Stimulated activated naive CD8-positive, alpha-beta T cell treated with anti-CD3 and anti-CD28 coated beads, Interleukin-15, amount 100 ng/mL, for 72 hours (primary cell): ENCODE data around the gene MYT1.
A peak's percentile ranks its signal among the peaks of the same experiment; 100 is the strongest.

Source experiments
- ATAC-seq: fragments of 150-1000 bp; cut with Tn5 transposase; 2 replicates; pipeline ENCODE4 v1.10.0; 2021; ENCODE audit warnings: mild to moderate bottlenecking, moderate library complexity
- DNase-seq, 2 donors: peaks; one replicate each; pipeline ENCODE4 v3.0.0; 2021 to 2022
- H3K27ac Mint-ChIP-seq, 2 donors: one replicate each; pipeline ENCODE4 v1.8.0; 2022; ENCODE audit warnings: mild to moderate bottlenecking in 2 of 2, mixed read lengths in 2 of 2, moderate library complexity in 2 of 2
- H3K27me3 Mint-ChIP-seq: one replicate; pipeline ENCODE4 v1.8.0; 2022; ENCODE audit warnings: mixed read lengths
- H3K4me1 Mint-ChIP-seq: one replicate; pipeline ENCODE4 v1.8.0; 2022; ENCODE audit warnings: mild to moderate bottlenecking, mixed read lengths
- H3K4me3 Mint-ChIP-seq, 2 donors: one replicate each; pipeline ENCODE4 v1.8.0; 2022; ENCODE audit warnings: mild to moderate bottlenecking in 2 of 2, mixed read lengths in 2 of 2, moderate library complexity in 1 of 2
- H3K9me3 Mint-ChIP-seq, 2 donors: one replicate each; pipeline ENCODE4 v1.8.0; 2022; ENCODE audit warnings: mixed read lengths in 2 of 2

MYT1 gene

DNA sequence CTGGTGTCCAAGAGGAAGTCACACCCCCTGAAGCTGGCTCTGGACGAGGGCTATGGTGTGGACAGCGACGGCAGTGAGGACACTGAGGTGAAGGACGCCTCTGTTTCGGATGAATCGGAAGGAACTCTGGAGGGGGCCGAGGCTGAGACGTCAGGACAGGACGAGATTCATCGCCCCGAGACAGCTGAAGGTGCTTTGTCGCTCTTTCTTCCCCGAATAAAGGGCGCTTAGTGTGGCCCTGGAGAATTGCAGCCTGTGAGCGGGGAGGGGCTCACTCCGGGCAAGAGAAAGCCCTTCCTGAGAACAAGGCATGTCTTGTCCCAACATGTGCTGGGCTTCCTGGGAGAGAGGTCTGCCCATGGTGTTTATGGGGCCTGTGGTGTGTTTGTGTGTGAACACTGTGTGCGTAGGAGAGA is 41.4 kb downstream of the MYT1 start:
- peaks cover 3% of the 10 kb centered on the region for H3K27me3 Mint-ChIP-seq
- no peak overlapping the region for H3K4me3 Mint-ChIP-seq
- peak overlapping the region; percentile 4 to 77 for H3K27ac Mint-ChIP-seq
- no peaks in the 10 kb centered on the region for H3K4me1 Mint-ChIP-seq
- no peak for ATAC-seq
- DNase-seq = no peak
- H3K9me3 Mint-ChIP-seq = no peaks in the 10 kb centered on the region

DNA sequence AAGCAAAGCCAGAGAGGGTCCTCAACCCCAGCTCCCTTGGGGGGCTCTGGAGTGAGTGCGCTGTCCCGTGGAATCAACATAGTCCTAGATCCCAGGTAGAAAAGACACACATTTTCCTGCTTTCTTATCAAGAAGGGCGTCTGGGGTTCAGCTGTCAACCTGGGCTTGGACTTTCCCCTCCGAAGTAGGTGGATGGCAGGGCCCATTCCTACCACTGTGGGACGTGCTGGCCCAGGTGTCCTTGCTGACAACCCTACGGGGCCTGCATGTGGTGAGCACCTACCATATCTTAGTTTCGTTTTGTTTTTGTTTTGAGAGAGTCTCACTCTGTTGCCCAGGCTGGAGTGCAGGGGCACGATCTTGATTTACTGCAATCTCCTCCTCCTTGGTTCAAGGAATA is 42.4 kb downstream of the MYT1 start:
- no peaks in the 10 kb centered on the region for H3K9me3 Mint-ChIP-seq
- no peak for ATAC-seq
- H3K4me1 Mint-ChIP-seq = no peaks in the 10 kb centered on the region
- DNase-seq = no peak
- no peak overlapping the region for H3K27ac Mint-ChIP-seq
- H3K27me3 Mint-ChIP-seq = no peaks in the 10 kb centered on the region
- H3K4me3 Mint-ChIP-seq = no peak overlapping the region

DNA sequence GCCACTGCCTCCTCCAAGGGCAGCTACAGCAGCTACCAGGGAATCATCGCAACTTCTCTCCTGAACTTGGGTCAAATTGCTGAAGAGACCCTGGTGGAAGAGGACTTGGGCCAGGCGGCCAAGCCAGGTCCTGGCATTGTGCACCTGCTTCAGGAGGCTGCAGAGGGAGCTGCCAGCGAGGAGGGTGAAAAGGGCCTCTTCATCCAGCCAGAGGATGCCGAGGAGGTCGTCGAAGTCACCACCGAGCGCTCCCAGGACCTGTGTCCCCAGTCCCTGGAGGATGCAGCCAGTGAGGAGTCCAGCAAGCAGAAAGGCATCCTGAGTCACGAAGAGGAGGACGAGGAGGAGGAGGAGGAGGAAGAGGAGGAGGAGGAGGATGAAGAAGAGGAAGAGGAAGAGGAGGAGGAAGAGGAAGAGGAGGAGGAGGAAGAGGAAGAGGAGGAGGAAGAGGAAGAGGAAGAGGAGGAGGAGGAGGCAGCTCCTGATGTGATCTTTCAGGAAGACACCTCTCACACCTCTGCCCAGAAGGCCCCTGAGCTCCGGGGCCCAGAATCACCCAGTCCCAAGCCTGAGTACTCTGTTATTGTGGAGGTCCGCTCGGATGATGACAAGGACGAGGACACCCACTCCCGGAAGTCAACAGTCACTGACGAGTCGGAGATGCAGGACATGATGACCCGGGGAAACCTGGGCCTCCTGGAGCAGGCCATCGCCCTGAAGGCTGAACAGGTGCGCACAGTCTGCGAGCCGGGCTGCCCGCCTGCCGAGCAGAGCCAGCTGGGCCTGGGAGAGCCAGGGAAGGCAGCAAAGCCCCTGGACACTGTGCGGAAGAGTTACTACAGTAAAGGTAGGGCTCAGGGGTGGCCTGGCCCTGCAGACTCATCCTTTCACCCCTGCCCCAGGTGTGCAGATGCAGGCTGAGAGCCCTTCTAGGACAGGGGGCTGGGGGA is 43.7 kb downstream of the MYT1 start:
- no peaks in the 10 kb centered on the region for H3K4me1 Mint-ChIP-seq
- DNase-seq (no peak), ATAC-seq (no peak)
- no peaks in the 10 kb centered on the region for H3K27me3 Mint-ChIP-seq
- H3K27ac Mint-ChIP-seq = peak overlapping the region in 1 of 2 donors; percentile 23
- H3K9me3 Mint-ChIP-seq = no peaks in the 10 kb centered on the region
- H3K4me3 Mint-ChIP-seq = no peak overlapping the region

DNA sequence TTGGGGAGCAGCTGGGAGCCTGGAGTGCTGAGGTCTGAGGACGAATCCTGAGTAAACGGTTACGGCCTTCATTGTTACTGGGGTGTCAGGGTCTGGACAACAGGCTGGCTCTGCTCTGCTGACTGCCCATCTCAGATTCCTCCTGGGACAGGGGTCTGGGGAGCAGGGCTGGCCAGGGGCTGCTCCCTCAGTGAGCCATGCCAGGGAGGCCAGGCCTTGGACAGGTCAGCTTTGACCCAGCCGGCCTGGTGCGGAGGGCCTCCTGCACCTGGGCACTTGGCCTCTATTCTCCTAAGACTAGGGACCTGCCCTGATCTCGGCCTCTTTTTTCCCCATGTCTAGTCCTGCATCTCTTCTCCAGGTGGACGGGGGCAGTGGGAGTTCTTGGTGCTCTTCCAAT is 44.9 kb downstream of the MYT1 start:
- Mint-ChIP-seq H3K27ac (no peak overlapping the region), H3K4me3 (no peak overlapping the region), H3K9me3 (no peaks in the 10 kb centered on the region), H3K27me3 (no peaks in the 10 kb centered on the region), H3K4me1 (no peaks in the 10 kb centered on the region)
- DNase-seq (no peak), ATAC-seq (no peak)

DNA sequence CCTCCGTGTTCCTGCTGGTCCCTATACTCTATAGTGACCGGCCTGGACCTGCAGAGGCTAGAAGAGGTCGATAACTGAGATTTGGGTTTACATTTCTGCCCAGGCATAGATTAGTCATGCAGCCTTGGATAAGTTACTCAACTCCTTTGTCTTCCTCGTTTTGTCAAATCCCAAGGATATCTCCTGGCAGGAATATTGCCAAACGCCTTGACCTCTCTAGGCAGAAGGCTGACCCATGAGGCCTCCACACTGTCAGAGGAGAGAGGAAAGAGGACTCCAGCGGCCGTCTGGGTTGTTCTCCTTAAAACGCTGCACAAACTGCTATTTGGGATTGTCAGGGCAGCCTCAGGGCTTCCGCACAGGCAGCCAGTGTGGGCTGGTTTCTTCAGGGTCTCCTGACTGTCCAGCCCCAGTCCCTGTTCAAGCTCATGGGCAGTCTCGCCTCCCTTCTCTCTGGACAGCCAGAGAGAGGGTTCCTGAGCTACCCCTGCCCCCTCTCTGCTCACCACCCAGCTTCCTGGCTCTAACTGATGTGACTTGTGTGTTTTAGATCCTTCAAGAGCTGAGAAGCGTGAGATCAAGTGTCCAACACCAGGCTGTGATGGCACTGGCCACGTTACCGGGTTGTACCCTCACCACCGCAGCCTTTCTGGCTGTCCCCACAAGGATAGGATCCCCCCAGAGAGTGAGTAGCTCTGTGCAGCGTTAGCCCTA is 46.6 kb downstream of the MYT1 start:
- Mint-ChIP-seq H3K27me3 (no peaks in the 10 kb centered on the region), H3K9me3 (no peaks in the 10 kb centered on the region), H3K4me1 (peaks cover 14% of the 10 kb centered on the region), H3K27ac (no peak overlapping the region), H3K4me3 (no peak overlapping the region)
- ATAC-seq (no peak), DNase-seq (no peak)

DNA sequence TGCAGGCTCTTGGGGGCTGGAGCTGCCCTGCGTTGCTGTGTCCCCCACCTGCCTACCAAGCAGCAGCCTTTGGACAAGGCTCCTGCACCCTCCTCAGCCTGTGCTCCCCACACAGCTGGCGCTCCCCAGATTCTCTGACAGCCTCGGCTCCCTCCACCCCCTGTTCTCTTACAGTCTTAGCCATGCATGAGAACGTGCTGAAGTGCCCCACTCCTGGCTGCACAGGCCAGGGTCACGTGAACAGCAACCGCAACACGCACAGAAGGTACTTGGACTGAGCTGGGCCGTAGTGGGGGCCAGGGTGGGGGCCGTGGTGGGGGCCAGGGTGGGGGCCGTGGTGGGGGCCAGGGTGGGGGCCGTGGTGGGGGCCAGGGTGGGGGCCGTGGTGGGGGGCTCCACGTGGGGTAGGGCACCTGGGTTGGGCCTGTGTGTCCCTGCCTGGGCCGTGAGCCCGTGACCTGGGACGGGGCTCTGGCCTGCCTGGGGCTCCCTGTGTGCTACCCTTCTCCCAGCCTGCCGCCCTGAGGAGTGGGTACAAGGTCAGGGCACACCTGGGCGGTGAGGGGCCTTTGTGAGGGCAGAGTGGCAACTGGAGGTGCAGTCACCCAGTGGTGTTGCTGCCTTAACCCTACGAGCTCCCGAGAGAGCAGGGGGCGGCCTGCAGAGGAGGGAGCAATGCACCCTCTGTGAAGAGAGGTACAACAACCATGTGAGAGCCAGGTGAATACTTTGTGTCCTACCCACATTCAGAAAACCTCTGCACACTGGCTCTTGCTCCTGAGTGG is 47.8 kb downstream of the MYT1 start:
- Mint-ChIP-seq H3K27me3 (no peaks in the 10 kb centered on the region), H3K9me3 (no peaks in the 10 kb centered on the region), H3K4me3 (no peak overlapping the region), H3K4me1 (peaks cover 17% of the 10 kb centered on the region), H3K27ac (no peak overlapping the region)
- no peak for DNase-seq
- ATAC-seq = peak; percentile 57

DNA sequence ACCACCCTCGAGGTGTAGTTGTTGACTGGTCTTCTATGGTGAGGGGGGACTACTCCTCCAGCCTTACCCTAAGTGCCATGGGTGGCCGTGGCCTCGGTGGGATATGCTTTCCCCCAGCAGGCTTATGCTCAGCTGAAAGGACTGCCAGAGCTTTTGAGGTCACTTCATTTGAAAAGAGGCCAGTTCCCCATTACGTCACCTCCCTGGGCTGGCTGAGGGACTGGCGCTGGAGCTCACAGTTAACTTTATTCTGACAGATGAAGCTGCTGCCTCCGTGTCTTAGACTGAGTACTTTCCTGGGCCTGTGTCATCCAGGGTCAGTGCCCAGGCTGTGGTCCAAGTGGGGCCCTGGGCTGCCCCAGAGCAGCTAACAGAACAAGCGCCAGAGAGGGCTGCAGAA is 48.5 kb downstream of the MYT1 start:
- peaks cover 17% of the 10 kb centered on the region for H3K4me1 Mint-ChIP-seq
- H3K27me3 Mint-ChIP-seq = no peaks in the 10 kb centered on the region
- H3K9me3 Mint-ChIP-seq = no peaks in the 10 kb centered on the region
- ATAC-seq (no peak), DNase-seq (no peak)
- H3K4me3 Mint-ChIP-seq = no peak overlapping the region
- no peak overlapping the region for H3K27ac Mint-ChIP-seq

DNA sequence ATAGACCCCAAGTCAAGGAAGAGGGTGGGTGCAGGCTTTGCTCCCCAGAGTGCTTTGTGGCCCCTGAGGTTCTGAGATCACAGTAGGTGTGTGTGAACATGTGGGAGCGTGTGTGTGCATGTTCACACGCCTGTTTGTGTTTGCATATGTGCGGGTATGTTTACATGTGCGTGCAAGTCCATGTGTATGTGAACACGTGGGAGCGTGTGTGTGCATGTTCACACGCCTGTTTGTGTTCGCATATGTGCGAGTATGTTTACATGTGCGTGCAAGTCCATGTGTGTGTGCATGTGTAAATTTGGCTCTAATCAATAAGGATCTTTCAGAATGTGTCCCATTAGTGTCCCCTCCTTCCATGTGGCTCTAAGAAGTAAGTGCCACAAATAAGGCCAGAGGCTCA is 49.9 kb downstream of the MYT1 start:
- no peak overlapping the region for H3K27ac Mint-ChIP-seq
- ATAC-seq (no peak), DNase-seq (no peak)
- no peaks in the 10 kb centered on the region for H3K27me3 Mint-ChIP-seq
- H3K9me3 Mint-ChIP-seq = no peaks in the 10 kb centered on the region
- H3K4me3 Mint-ChIP-seq = no peak overlapping the region
- peaks cover 17% of the 10 kb centered on the region for H3K4me1 Mint-ChIP-seq

DNA sequence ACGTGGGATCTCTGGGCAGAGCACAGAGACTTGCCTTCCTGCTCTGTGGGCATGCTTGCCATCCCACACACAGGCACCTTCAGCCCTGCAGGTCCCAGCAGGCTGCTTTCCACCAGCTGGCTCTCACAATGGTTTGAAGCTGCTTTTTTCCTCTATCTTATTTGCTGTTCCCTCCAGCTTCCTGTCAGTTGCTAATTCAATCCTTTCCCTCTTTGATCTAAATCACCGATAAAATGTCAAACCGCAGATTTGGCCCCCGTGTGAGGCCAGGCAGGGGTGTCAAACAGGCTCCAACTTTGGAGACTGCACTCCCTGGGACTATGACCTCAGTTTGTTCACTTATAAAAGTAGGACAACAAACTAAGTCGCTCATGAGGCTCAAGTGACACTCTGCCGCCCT is 50.7 kb downstream of the MYT1 start:
- H3K9me3 Mint-ChIP-seq = no peaks in the 10 kb centered on the region
- H3K4me1 Mint-ChIP-seq = peaks cover 17% of the 10 kb centered on the region
- H3K27me3 Mint-ChIP-seq = no peaks in the 10 kb centered on the region
- H3K4me3 Mint-ChIP-seq = peak overlapping the region in 1 of 2 donors; percentile 50
- DNase-seq (no peak), ATAC-seq (peak; percentile 5)
- peak overlapping the region; percentile 54 to 90 for H3K27ac Mint-ChIP-seq

DNA sequence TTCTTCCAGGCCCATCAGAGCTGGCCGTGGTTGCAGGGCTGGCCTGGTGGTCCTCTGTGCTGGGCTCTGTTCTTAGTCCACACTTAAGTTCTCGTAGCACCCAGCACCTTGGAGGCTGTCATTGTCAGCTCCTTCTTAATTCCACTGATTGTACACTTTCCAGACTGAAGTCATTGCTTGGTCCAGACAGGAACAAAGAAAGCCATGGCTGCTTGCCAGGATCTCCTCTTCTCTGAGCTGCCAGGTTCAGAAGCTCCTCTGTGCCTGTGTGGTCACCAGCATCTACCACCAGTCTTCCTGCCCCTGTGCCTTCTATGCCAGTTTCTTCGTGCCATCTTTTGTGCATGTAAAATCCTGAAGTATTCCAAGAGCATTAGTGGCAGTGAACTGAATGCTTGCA is 51.8 kb downstream of the MYT1 start:
- ATAC-seq = no peak
- no peak for DNase-seq
- Mint-ChIP-seq H3K4me1 (peaks cover 17% of the 10 kb centered on the region), H3K27me3 (no peaks in the 10 kb centered on the region), H3K4me3 (no peak overlapping the region), H3K9me3 (no peaks in the 10 kb centered on the region), H3K27ac (peak overlapping the region; percentile 25 to 74)

DNA sequence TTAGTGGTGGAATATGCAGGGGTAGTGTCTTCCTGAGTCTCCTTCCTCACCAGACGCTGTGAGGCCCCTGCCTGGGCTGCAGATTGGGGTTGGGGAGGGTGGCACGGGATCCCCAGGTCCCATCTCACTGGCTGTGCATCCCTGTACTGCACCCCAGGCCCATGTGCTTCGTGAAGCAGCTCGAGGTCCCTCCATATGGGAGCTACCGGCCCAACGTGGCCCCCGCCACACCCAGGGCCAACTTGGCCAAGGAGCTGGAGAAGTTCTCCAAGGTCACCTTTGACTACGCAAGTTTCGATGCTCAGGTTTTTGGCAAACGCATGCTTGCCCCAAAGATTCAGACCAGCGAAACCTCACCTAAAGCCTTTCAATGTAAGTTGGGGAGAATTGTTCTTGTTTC is 52.7 kb downstream of the MYT1 start:
- DNase-seq (no peak), ATAC-seq (no peak)
- H3K27me3 Mint-ChIP-seq = no peaks in the 10 kb centered on the region
- H3K4me1 Mint-ChIP-seq = peaks cover 17% of the 10 kb centered on the region
- no peak overlapping the region for H3K4me3 Mint-ChIP-seq
- H3K27ac Mint-ChIP-seq = no peak overlapping the region
- no peaks in the 10 kb centered on the region for H3K9me3 Mint-ChIP-seq

DNA sequence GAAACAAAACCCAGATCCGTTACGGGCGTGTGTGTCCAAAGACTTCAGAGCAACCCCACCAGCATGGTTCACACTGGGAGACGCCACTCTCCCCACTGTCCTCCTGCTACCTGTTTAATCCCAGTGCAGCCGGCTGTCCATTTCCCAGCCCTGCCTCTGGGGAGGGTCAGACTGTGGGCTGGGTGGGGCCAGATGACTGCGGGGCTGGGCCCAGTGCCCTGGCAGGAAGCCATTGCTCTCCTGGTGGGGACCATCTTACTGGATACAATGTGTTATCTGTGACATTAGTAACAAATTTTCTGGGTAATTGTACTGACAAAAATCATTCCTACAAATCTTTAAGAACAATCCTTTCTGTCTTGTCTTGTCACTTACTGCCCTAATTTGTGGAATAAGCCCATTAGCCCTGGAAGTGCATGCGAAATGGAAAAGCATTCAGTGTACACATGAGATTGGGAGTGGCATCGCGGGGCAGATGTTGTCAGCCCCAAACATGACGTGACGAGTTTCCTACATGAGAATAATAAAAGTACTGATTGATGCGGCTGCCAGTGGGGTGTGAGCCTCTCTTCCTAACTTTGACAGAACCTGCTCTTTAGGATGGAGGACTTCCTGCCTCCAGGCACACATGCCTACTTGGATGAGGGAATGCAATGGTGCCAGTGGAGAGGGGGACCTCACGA is 53.4 kb downstream of the MYT1 start:
- ATAC-seq (no peak), DNase-seq (no peak)
- peaks cover 17% of the 10 kb centered on the region for H3K4me1 Mint-ChIP-seq
- no peaks in the 10 kb centered on the region for H3K9me3 Mint-ChIP-seq
- peaks cover 1% of the 10 kb centered on the region for H3K27me3 Mint-ChIP-seq
- no peak overlapping the region for H3K27ac Mint-ChIP-seq
- H3K4me3 Mint-ChIP-seq = no peak overlapping the region

DNA sequence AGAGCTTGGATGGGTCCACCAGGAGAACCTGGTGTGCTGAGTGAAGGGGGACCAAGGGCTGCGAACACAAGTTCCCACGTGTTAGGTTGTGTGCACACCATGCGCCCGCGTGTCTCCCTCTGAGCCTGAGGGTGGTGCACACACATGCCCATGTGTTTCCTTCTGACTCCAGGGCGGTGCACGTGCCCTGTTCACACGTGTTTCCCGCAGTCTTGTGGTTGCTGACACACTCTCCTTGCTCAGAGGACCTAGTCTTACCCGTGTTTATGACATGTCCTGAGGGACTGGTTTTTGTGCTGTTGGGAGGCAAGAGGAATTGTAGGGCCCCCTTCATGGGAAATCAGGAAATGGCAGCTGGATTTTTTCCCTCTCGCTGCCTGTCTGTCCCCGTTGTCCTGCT is 55.0 kb downstream of the MYT1 start:
- Mint-ChIP-seq H3K9me3 (no peaks in the 10 kb centered on the region), H3K27ac (no peak overlapping the region), H3K27me3 (peaks cover 16% of the 10 kb centered on the region)

DNA sequence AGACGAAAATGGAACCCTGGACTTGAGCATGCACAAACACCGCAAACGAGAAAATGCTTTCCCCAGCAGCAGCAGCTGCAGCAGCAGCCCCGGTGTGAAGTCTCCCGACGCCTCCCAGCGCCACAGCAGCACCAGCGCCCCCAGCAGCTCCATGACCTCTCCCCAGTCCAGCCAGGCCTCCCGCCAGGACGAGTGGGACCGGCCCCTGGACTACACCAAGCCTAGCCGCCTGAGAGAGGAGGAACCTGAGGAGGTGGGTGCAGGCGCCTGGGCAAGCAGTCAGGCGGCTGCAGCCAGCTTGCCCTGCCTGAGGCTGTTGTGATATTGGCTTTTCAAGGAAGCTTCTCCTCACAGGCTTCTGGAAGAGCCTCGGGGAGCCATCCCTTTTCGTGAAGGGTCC is 55.5 kb downstream of the MYT1 start:
- Mint-ChIP-seq H3K27me3 (peaks cover 16% of the 10 kb centered on the region), H3K4me1 (peaks cover 22% of the 10 kb centered on the region), H3K9me3 (no peaks in the 10 kb centered on the region), H3K4me3 (no peak overlapping the region), H3K27ac (no peak overlapping the region)
- DNase-seq (no peak), ATAC-seq (no peak)

More for the DNA sequence above, 55.0 kb downstream of the MYT1 start:
- no peak overlapping the region for H3K4me3 Mint-ChIP-seq
- DNase-seq (no peak), ATAC-seq (no peak)
- H3K4me1 Mint-ChIP-seq = peaks cover 22% of the 10 kb centered on the region

DNA sequence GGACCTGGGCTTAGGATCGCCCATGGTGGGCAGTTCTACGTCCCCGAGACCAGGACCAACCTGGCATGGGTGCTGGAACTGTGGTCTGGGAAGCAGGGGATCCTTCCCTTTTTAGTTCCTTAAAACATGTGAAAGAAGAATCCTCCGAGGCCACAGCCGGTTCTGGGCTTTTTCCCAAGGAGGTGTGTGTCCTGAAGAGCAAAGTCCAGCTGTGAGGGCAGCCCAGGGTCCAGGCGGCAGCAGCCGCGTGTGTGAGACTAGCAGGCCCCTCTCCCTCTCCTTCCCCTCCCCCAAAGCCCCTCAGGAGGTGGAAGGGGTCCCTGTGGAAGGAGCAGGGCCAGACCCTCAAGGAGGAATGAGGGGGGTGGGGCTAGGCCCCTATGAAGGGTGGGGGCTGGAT is 56.2 kb downstream of the MYT1 start:
- Mint-ChIP-seq H3K4me1 (peaks cover 20% of the 10 kb centered on the region), H3K27me3 (peaks cover 16% of the 10 kb centered on the region), H3K27ac (no peak overlapping the region), H3K4me3 (no peak overlapping the region), H3K9me3 (no peaks in the 10 kb centered on the region)
- DNase-seq = no peak
- ATAC-seq = no peak
